Measurements from ENCODE around the gene RIMS3. TPM values are rescaled to one million over a fixed set of nuclear protein-coding genes. Genes with fewer than 3 reads are reported as not detected.

RIMS3 gene
- total and polyA plus RNA-seq, 7 donors: 1.2 to 13.7 (median 6.1) TPM

DNA sequence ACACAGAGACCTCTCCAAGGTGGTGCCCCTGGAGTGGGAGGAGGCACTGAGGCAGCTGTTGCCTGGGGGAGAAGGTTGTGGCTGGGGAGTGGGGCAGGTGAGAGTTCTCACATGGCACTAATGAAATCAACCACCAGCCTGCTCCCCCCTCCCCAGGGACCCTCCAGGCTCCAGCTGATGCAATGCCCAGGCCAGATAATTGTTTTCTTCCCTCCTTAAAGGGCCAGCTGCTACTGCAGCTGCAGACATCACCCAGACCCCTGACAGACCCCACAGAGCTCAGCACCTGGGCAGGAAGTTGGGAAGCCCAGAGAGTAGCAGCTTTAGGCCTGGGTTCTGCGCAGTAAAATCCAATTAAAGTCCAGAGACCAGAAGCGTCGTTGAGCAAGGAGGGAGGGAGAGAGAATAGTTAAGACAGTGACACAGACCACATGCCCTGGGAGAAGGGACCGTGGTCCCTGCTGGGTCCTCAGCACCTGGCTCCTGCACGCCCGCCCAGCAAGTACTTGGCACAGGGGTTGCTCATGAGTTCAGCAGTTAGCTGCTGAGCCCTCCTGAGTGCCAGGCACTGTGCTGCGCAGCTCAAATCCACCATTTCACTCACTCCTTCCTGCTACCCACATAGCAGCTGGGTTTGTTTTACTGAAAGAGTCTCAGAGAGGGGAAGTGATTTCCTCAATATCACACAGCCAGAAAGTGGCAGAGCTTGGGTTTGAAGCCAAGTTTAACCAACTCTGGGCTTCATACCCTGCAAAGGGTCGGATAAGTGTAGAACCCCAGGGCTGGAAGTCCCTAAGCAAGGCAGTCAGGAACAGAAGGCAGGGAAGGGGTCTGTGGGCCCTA, 1.9 kb downstream of the RIMS3 start:
- H3K27ac ChIP-seq: no peak overlapping the region

DNA sequence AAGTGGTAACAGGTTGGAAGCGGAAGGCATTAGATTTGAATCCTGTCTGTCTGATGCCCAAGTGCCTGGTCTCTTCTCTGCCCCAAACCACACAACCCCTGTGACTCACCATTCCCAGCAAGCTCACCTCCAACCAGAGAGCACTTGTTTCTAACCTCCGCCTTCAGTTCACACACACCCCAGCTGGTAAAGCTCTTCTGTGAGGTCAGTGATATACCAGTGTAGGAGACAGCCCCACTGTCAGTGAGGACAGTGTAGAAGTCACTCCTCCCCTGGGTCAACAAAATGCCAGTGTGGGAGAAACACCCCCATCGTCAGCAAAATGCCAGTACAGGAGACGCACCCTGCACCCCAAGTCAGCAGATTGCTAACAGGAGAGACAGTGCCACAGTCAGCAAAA, 2.6 kb downstream of the RIMS3 start:
- TF ChIP-seq POLR2A (IDR thresholded peaks at IDR 0.05): no peak
- TF ChIP-seq EP300 (IDR thresholded peaks at IDR 0.05): no peak
- TF ChIP-seq, protein P1, sequence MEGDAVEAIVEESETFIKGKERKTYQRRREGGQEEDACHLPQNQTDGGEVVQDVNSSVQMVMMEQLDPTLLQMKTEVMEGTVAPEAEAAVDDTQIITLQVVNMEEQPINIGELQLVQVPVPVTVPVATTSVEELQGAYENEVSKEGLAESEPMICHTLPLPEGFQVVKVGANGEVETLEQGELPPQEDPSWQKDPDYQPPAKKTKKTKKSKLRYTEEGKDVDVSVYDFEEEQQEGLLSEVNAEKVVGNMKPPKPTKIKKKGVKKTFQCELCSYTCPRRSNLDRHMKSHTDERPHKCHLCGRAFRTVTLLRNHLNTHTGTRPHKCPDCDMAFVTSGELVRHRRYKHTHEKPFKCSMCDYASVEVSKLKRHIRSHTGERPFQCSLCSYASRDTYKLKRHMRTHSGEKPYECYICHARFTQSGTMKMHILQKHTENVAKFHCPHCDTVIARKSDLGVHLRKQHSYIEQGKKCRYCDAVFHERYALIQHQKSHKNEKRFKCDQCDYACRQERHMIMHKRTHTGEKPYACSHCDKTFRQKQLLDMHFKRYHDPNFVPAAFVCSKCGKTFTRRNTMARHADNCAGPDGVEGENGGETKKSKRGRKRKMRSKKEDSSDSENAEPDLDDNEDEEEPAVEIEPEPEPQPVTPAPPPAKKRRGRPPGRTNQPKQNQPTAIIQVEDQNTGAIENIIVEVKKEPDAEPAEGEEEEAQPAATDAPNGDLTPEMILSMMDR (IDR thresholded peaks at IDR 0.05): no peak
- no peak for TF ChIP-seq POLR2AphosphoS5 (IDR thresholded peaks at IDR 0.05)
- Histone ChIP-seq H3K4me1 (peaks cover 0 to 21% (median 19%) of the 10 kb centered on the region in 4 donors), H3K9me3 (no peaks in the 10 kb centered on the region), H3K27ac (no peak overlapping the region), H3K36me3 (no peaks in the 10 kb centered on the region), H3K4me3 (no peak overlapping the region), H3K27me3 (no peaks in the 10 kb centered on the region)
- WGBS, 2 donors: 84 to 85% methylated on average over 4 of the region's 4 CpGs
- intact Hi-C loops (cut with DNase I): no loop called here
- DNase-seq: no peak

More for the DNA sequence above, 1.9 kb downstream of the RIMS3 start:
- no peaks in the 10 kb centered on the region for H3K36me3 ChIP-seq
- H3K27me3 ChIP-seq: no peaks in the 10 kb centered on the region
- H3K4me3 ChIP-seq: no peak overlapping the region
- TF ChIP-seq POLR2AphosphoS5 (IDR thresholded peaks at IDR 0.05): no peak
- no peak for TF ChIP-seq EP300 (IDR thresholded peaks at IDR 0.05)
- TF ChIP-seq POLR2A (IDR thresholded peaks at IDR 0.05): no peak
- TF ChIP-seq, protein P1 (IDR thresholded peaks at IDR 0.05): no peak
- H3K9me3 ChIP-seq: no peaks in the 10 kb centered on the region
- DNase-seq: no peak
- intact Hi-C loops (cut with DNase I): no loop called here
- H3K4me1 ChIP-seq: peaks cover 0 to 22% (median 19%) of the 10 kb centered on the region in 4 donors
- WGBS, 2 donors: 61 to 68% methylated on average over 8 of the region's 8 CpGs

DNA sequence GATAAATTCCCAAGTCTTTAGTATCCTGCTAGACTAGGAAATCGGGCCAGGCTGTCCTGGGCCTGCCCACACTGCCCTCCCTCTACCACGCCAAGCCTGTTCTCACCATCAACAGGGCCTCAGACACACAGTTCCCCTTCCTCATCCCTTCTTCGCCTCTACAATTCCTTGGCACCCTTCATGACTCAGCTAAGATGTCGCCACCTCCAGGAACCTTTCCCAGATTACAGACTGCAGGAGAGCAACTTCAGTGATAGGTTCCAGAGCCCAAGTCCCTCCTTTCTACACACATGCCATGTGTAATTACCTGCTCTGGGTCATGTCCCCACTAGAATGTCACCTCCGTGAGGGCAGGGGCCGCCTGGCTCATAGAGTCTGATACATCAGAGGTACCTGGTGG, 3.3 kb downstream of the RIMS3 start:
- WGBS, 2 donors: 80 to 87% methylated on average over 6 of the region's 6 CpGs
- intact Hi-C loops (cut with DNase I): no loop called here
- DNase-seq: no peak

DNA sequence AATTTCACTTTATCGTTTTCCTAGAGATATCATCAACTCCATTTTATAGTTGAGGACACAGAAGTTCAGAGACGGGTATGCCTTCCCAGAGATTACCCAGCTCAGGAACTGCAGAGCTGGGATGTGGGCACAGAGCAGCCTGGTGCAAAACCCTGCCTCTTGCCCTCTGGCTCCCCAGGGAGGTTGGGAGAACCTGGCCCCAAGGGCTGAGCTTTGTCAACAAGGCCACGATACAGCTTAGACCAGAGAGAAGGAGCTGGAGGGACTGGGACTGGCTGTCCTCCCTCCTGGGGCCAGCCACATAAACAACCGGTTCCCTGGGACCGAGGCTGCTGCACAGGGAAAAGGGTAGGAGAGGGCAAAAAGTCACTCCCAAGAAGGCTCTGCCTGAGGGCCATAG, 3.8 kb downstream of the RIMS3 start:
- TF ChIP-seq EP300 (IDR thresholded peaks at IDR 0.05): no peak
- TF ChIP-seq POLR2AphosphoS5 (IDR thresholded peaks at IDR 0.05): no peak
- TF ChIP-seq POLR2A (IDR thresholded peaks at IDR 0.05): no peak
- TF ChIP-seq, protein P1 (IDR thresholded peaks at IDR 0.05): no peak
- Histone ChIP-seq H3K9me3 (no peaks in the 10 kb centered on the region), H3K4me1 (peaks cover 0 to 21% (median 19%) of the 10 kb centered on the region in 4 donors), H3K4me3 (no peak overlapping the region), H3K27me3 (no peaks in the 10 kb centered on the region), H3K36me3 (no peaks in the 10 kb centered on the region), H3K27ac (no peak overlapping the region)
- 83 to 84% methylated on average over 5 of the region's 5 CpGs for WGBS, 2 donors
- DNase-seq: no peak
- intact Hi-C loops (cut with DNase I): no loop called here

More for the DNA sequence above, 3.3 kb downstream of the RIMS3 start:
- Histone ChIP-seq H3K4me1 (peaks cover 0 to 21% (median 19%) of the 10 kb centered on the region in 4 donors), H3K27ac (no peak overlapping the region), H3K9me3 (no peaks in the 10 kb centered on the region), H3K36me3 (no peaks in the 10 kb centered on the region), H3K27me3 (no peaks in the 10 kb centered on the region), H3K4me3 (no peak overlapping the region)
- TF ChIP-seq EP300 (IDR thresholded peaks at IDR 0.05): no peak
- TF ChIP-seq POLR2A (IDR thresholded peaks at IDR 0.05): no peak
- TF ChIP-seq POLR2AphosphoS5 (IDR thresholded peaks at IDR 0.05): no peak
- TF ChIP-seq, protein P1 (IDR thresholded peaks at IDR 0.05): no peak

All from sigmoid colon (tissue), 7 donors.